H1 (cell line): ENCODE measurements around the gene OTOF.

ENCODE experiments used
- CBX5 ChIP-seq: fragments of 300-800, 300-1000 bp; sonication (generic); IDR thresholded peaks from 2 replicates; pipeline ENCODE4 v1.7.1; 2016; ENCODE audit warnings: antibody characterized with exemption, low read length, low read depth
- CBX8 ChIP-seq: fragments of 300-800, 300-1000 bp; sonication (generic); IDR thresholded peaks from 2 replicates; pipeline ENCODE4 v1.7.1; 2016; ENCODE audit warnings: low read depth, low read length, borderline replicate concordance
- EGR1 ChIP-seq: IDR thresholded peaks from 2 replicates; pipeline ENCODE4 v1.6.1; 2011; ENCODE audit warnings: low read depth, low read length, borderline replicate concordance
- EP300 ChIP-seq, 2 experiments: IDR thresholded peaks; 1 replicate in 1 of 2; 2 replicates in 1 of 2; pipeline ENCODE4 v1.6.1; 2011 to 2012; ENCODE audit warnings: low read depth in 2 of 2, low read length in 2 of 2, mild to moderate bottlenecking in 2 of 2, borderline replicate concordance in 1 of 2, inconsistent platforms in 1 of 2, moderate library complexity in 1 of 2
- PHF8 ChIP-seq: fragments of 200-600 bp; sonication (generic); conservative IDR thresholded peaks from 2 replicates; pipeline ENCODE4 v1.7.1; 2012; ENCODE audit warnings: low read depth, mild to moderate bottlenecking, inconsistent platforms, low read length, moderate library complexity
- POLR2A ChIP-seq, 2 experiments: IDR thresholded peaks; 1 replicate in 1 of 2; 2 replicates in 1 of 2; pipeline ENCODE4 v1.6.1; 2011; ENCODE audit warnings: low read depth in 2 of 2, low read length in 2 of 2, mild to moderate bottlenecking in 2 of 2; ENCODE audit errors: control extremely low read depth in 1 of 2
- POLR2AphosphoS5 ChIP-seq: IDR thresholded peaks from 2 replicates; pipeline ENCODE4 v1.6.1; 2011; ENCODE audit warnings: low read depth, low read length
- SIN3A ChIP-seq, 2 experiments: IDR thresholded peaks in 1 of 2; conservative IDR thresholded peaks in 1 of 2; 2 replicates each; pipeline ENCODE4 v1.6.1; 2011 to 2012; ENCODE audit warnings: low read length in 2 of 2, improper control_type of control experiment in 1 of 2, low read depth in 1 of 2, mild to moderate bottlenecking in 1 of 2
- SP1 ChIP-seq: IDR thresholded peaks from 2 replicates; pipeline ENCODE4 v1.6.1; 2011; ENCODE audit warnings: low read depth, low read length
- YY1 ChIP-seq: IDR thresholded peaks from 2 replicates; pipeline ENCODE4 v1.6.1; 2011; ENCODE audit warnings: low read depth, mild to moderate bottlenecking, low read length
- TF ChIP-seq, protein P1 (sequence below), 3 experiments: IDR thresholded peaks; 1 replicate in 2 of 3; 2 replicates in 1 of 3; pipeline versions ENCODE4 v1.5.1 to v1.6.1; 2011; ENCODE audit warnings: low read length in 3 of 3, mild to moderate bottlenecking in 3 of 3, inconsistent platforms in 2 of 3, low read depth in 1 of 3, moderate library complexity in 1 of 3; ENCODE audit not compliant: insufficient read depth in 1 of 3; ENCODE audit errors: control extremely low read depth in 1 of 3
- TF ChIP-seq, protein P2 (sequence below): fragments of 300-600 bp; sonication (generic); IDR thresholded peaks from 2 replicates; pipeline ENCODE4 v1.7.1; 2012; ENCODE audit warnings: low read length, moderate library complexity, mild to moderate bottlenecking, inconsistent platforms; ENCODE audit not compliant: insufficient replicate concordance

DNA sequence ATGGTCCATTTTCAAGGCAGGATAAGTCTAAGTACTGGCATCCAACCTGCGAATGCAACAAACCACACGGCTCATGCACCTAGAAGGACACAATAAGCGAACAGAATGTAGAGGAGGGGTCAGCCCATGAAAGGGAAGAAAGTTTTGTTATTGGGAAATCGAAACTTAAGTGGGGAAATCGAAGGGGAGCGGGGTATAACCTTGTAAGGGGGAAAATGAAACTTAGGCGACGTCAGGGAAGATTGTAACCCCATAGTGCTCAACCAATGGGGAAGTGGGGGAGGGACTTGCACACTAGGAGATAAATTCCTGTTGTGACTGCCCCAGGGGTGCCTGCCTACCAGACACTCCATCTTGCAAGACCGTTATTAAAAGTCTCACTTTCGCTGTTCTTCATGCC lies 15.6 kb upstream of the OTOF start:
- no peak for TF ChIP-seq POLR2A (IDR thresholded peaks at IDR 0.05; ENCODE audit: control extremely low read depth in 1 of 2, low read depth in 2 of 2, low read length in 2 of 2)
- TF ChIP-seq, protein P1, sequence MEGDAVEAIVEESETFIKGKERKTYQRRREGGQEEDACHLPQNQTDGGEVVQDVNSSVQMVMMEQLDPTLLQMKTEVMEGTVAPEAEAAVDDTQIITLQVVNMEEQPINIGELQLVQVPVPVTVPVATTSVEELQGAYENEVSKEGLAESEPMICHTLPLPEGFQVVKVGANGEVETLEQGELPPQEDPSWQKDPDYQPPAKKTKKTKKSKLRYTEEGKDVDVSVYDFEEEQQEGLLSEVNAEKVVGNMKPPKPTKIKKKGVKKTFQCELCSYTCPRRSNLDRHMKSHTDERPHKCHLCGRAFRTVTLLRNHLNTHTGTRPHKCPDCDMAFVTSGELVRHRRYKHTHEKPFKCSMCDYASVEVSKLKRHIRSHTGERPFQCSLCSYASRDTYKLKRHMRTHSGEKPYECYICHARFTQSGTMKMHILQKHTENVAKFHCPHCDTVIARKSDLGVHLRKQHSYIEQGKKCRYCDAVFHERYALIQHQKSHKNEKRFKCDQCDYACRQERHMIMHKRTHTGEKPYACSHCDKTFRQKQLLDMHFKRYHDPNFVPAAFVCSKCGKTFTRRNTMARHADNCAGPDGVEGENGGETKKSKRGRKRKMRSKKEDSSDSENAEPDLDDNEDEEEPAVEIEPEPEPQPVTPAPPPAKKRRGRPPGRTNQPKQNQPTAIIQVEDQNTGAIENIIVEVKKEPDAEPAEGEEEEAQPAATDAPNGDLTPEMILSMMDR (IDR thresholded peaks at IDR 0.05; ENCODE audit: control extremely low read depth in 1 of 3, insufficient read depth in 1 of 3, low read depth in 1 of 3, low read length in 3 of 3): no peak
- no peak for TF ChIP-seq POLR2AphosphoS5
- TF ChIP-seq SP1: no peak
- TF ChIP-seq, protein P2, sequence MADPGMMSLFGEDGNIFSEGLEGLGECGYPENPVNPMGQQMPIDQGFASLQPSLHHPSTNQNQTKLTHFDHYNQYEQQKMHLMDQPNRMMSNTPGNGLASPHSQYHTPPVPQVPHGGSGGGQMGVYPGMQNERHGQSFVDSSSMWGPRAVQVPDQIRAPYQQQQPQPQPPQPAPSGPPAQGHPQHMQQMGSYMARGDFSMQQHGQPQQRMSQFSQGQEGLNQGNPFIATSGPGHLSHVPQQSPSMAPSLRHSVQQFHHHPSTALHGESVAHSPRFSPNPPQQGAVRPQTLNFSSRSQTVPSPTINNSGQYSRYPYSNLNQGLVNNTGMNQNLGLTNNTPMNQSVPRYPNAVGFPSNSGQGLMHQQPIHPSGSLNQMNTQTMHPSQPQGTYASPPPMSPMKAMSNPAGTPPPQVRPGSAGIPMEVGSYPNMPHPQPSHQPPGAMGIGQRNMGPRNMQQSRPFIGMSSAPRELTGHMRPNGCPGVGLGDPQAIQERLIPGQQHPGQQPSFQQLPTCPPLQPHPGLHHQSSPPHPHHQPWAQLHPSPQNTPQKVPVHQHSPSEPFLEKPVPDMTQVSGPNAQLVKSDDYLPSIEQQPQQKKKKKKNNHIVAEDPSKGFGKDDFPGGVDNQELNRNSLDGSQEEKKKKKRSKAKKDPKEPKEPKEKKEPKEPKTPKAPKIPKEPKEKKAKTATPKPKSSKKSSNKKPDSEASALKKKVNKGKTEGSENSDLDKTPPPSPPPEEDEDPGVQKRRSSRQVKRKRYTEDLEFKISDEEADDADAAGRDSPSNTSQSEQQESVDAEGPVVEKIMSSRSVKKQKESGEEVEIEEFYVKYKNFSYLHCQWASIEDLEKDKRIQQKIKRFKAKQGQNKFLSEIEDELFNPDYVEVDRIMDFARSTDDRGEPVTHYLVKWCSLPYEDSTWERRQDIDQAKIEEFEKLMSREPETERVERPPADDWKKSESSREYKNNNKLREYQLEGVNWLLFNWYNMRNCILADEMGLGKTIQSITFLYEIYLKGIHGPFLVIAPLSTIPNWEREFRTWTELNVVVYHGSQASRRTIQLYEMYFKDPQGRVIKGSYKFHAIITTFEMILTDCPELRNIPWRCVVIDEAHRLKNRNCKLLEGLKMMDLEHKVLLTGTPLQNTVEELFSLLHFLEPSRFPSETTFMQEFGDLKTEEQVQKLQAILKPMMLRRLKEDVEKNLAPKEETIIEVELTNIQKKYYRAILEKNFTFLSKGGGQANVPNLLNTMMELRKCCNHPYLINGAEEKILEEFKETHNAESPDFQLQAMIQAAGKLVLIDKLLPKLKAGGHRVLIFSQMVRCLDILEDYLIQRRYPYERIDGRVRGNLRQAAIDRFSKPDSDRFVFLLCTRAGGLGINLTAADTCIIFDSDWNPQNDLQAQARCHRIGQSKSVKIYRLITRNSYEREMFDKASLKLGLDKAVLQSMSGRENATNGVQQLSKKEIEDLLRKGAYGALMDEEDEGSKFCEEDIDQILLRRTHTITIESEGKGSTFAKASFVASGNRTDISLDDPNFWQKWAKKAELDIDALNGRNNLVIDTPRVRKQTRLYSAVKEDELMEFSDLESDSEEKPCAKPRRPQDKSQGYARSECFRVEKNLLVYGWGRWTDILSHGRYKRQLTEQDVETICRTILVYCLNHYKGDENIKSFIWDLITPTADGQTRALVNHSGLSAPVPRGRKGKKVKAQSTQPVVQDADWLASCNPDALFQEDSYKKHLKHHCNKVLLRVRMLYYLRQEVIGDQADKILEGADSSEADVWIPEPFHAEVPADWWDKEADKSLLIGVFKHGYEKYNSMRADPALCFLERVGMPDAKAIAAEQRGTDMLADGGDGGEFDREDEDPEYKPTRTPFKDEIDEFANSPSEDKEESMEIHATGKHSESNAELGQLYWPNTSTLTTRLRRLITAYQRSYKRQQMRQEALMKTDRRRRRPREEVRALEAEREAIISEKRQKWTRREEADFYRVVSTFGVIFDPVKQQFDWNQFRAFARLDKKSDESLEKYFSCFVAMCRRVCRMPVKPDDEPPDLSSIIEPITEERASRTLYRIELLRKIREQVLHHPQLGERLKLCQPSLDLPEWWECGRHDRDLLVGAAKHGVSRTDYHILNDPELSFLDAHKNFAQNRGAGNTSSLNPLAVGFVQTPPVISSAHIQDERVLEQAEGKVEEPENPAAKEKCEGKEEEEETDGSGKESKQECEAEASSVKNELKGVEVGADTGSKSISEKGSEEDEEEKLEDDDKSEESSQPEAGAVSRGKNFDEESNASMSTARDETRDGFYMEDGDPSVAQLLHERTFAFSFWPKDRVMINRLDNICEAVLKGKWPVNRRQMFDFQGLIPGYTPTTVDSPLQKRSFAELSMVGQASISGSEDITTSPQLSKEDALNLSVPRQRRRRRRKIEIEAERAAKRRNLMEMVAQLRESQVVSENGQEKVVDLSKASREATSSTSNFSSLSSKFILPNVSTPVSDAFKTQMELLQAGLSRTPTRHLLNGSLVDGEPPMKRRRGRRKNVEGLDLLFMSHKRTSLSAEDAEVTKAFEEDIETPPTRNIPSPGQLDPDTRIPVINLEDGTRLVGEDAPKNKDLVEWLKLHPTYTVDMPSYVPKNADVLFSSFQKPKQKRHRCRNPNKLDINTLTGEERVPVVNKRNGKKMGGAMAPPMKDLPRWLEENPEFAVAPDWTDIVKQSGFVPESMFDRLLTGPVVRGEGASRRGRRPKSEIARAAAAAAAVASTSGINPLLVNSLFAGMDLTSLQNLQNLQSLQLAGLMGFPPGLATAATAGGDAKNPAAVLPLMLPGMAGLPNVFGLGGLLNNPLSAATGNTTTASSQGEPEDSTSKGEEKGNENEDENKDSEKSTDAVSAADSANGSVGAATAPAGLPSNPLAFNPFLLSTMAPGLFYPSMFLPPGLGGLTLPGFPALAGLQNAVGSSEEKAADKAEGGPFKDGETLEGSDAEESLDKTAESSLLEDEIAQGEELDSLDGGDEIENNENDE: no peak
- no peak for TF ChIP-seq YY1
- TF ChIP-seq SIN3A (conservative IDR thresholded peaks at IDR 0.05 in 1 of 2, IDR thresholded peaks at IDR 0.05 in 1 of 2; ENCODE audit: low read depth in 1 of 2, low read length in 2 of 2): no peak
- TF ChIP-seq EGR1: no peak
- TF ChIP-seq PHF8: no peak
- TF ChIP-seq CBX8: no peak
- no peak for TF ChIP-seq EP300 (IDR thresholded peaks at IDR 0.05; ENCODE audit: borderline replicate concordance in 1 of 2, low read depth in 2 of 2, low read length in 2 of 2)
- TF ChIP-seq CBX5: no peak
